Esophagus squamous epithelium (tissue), 5 donors: ENCODE measurements around the gene LRRFIP2. TPM values are rescaled to one million over a fixed set of nuclear protein-coding genes. Genes with fewer than 3 reads are reported as not detected.
A peak's percentile ranks its signal among the peaks of the same experiment; 100 is the strongest.

Experiments used
- DNase-seq: peaks from one replicate; lab custom pipeline; 2025; lab: John Stamatoyannopoulos, UW
- H3K27ac ChIP-seq, 4 donors: fragments of 200-600 bp; sonication (generic); one replicate each; pipeline ENCODE4 v1.5.1; 2016 to 2019; ENCODE audit warnings: mild to moderate bottlenecking in 1 of 4
- H3K27me3 ChIP-seq, 4 donors: fragments of 200-600 bp; sonication (generic); 1 replicate in 3 of 4; 2 replicates in 1 of 4; pipeline versions ENCODE4 v1.5.1 to v1.6.0; 2017 to 2021; ENCODE audit warnings: antibody characterized with exemption in 1 of 4
- H3K36me3 ChIP-seq, 3 donors: fragments of 200-600 bp; sonication (generic); one replicate each; pipeline ENCODE4 v1.5.1; 2016 to 2019
- H3K4me1 ChIP-seq, 3 donors: fragments of 200-600 bp; sonication (generic); one replicate each; pipeline ENCODE4 v1.5.1; 2017 to 2019
- H3K4me3 ChIP-seq, 4 donors: fragments of 200-600 bp; sonication (generic); 1 replicate in 3 of 4; 2 replicates in 1 of 4; pipeline ENCODE4 v1.5.1; 2016 to 2019; ENCODE audit warnings: mild to moderate bottlenecking in 2 of 4, moderate library complexity in 1 of 4
- H3K9me3 ChIP-seq, 3 donors: fragments of 200-600 bp; sonication (generic); one replicate each; pipeline ENCODE4 v1.5.1; 2016 to 2019
- CTCF ChIP-seq, 6 experiments: fragments of 450-650 bp in 4 of 6; fragments of 200-600 bp in 2 of 6; sonication (generic) in 2 of 6; IDR thresholded peaks; one replicate each; pipeline ENCODE4 v1.5.1; 2016 to 2019; ENCODE audit warnings: antibody characterized with exemption in 6 of 6, mild to moderate bottlenecking in 4 of 6, moderate library complexity in 4 of 6
- POLR2A ChIP-seq, 4 donors: fragments of 450-650 bp; IDR thresholded peaks; one replicate each; pipeline ENCODE4 v1.6.1; 2017; ENCODE audit warnings: antibody characterized with exemption in 4 of 4, mild to moderate bottlenecking in 4 of 4, moderate library complexity in 3 of 4
- WGBS, 2 donors: methylation state at CpG; one replicate each; pipeline ENCODE4 v1.1.5; 2018; 5-methylcytosine and 5-hydroxymethylcytosine counted together
- intact Hi-C: fragments of 100-400 bp; cut with DNase I; formaldehyde crosslinking; loops from one replicate; pipeline ENCODE4 v1.15.0; 2022
- total RNA-seq, 4 donors: library from RNA; depleted of rRNA; stranded (reverse); fragments of >200 nt; gene quantifications; one replicate each; pipeline ENCODE4 v1.1.0, GENCODE V29; 2016
- donor health status: DM: yes; HTN: yes; CAD: no.

The LRRFIP2 gene
- total RNA-seq, 4 donors from 2014 or later: 50.0 to 99.7 (median 87.8) TPM

- H3K27me3 ChIP-seq: no peaks in the 10 kb centered on the region
- TF ChIP-seq POLR2A (IDR thresholded peaks at IDR 0.05): no peak
- TF ChIP-seq CTCF (IDR thresholded peaks at IDR 0.05): no peak
- WGBS, 2 donors: 14 to 60% methylated on average over 1 of the region's 1 CpG
- no peak for DNase-seq
- H3K36me3 ChIP-seq: peaks cover 0 to 55% (median 14%) of the 10 kb centered on the region in 3 donors
- H3K4me3 ChIP-seq: no peak overlapping the region
- intact Hi-C loops: no loop called here
- H3K27ac ChIP-seq: no peak overlapping the region
- H3K9me3 ChIP-seq: no peaks in the 10 kb centered on the region
- H3K4me1 ChIP-seq: peaks cover 0 to 19% (median 7%) of the 10 kb centered on the region in 3 donors
These were observed 132.7 kb downstream of the LRRFIP2 start for GRCh38 chr3:37041546-37042195.

- Histone ChIP-seq H3K9me3 (peaks cover 0 to 9% (median 0%) of the 10 kb centered on the region in 3 donors), H3K36me3 (peaks cover 0 to 63% (median 13%) of the 10 kb centered on the region in 3 donors), H3K27me3 (no peaks in the 10 kb centered on the region), H3K27ac (no peak overlapping the region), H3K4me3 (no peak overlapping the region), H3K4me1 (peaks cover 0 to 19% (median 7%) of the 10 kb centered on the region in 3 donors)
- no peak for DNase-seq
- TF ChIP-seq POLR2A (IDR thresholded peaks at IDR 0.05) (no peak), CTCF (IDR thresholded peaks at IDR 0.05) (no peak)
- intact Hi-C loops: no loop called here
- 46 to 91% methylated on average over 1 of the region's 1 CpG for WGBS, 2 donors
These were observed 134.2 kb downstream of the LRRFIP2 start for GRCh38 chr3:37040231-37040630.

GRCh38 chr3:37039161-37039846 is 135.1 kb downstream of the LRRFIP2 start:
- intact Hi-C loops: no loop called here
- peaks cover 0 to 19% (median 7%) of the 10 kb centered on the region in 3 donors for H3K4me1 ChIP-seq
- no peak for DNase-seq
- H3K36me3 ChIP-seq: peaks cover 0 to 68% (median 13%) of the 10 kb centered on the region in 3 donors
- no peak overlapping the region for H3K4me3 ChIP-seq
- WGBS, 2 donors: 88 to 100% methylated on average over 1 of the region's 1 CpG
- TF ChIP-seq POLR2A (IDR thresholded peaks at IDR 0.05) (no peak), CTCF (IDR thresholded peaks at IDR 0.05) (no peak)
- H3K9me3 ChIP-seq: peaks cover 0 to 9% (median 0%) of the 10 kb centered on the region in 3 donors
- H3K27me3 ChIP-seq: no peaks in the 10 kb centered on the region
- no peak overlapping the region for H3K27ac ChIP-seq

- WGBS, 2 donors: 88 to 96% methylated on average over 3 of the region's 3 CpGs
- Histone ChIP-seq H3K9me3 (peaks cover 0 to 9% (median 0%) of the 10 kb centered on the region in 3 donors), H3K36me3 (peaks cover 0 to 82% (median 13%) of the 10 kb centered on the region in 3 donors), H3K27me3 (no peaks in the 10 kb centered on the region), H3K27ac (no peak overlapping the region), H3K4me1 (peaks cover 0 to 16% (median 7%) of the 10 kb centered on the region in 3 donors), H3K4me3 (no peak overlapping the region)
- TF ChIP-seq POLR2A (IDR thresholded peaks at IDR 0.05) (no peak), CTCF (IDR thresholded peaks at IDR 0.05) (no peak)
- intact Hi-C loops: no loop called here
- DNase-seq: no peak
These were observed 137.0 kb downstream of the LRRFIP2 start for GRCh38 chr3:37037352-37037751.

- no peak for TF ChIP-seq POLR2A (IDR thresholded peaks at IDR 0.05)
- no peak for TF ChIP-seq CTCF (IDR thresholded peaks at IDR 0.05)
- intact Hi-C loops: no loop called here
- no peak for DNase-seq
- 60 to 86% methylated on average over 9 to 10 of the region's 10 CpGs for WGBS, 2 donors
- Histone ChIP-seq H3K9me3 (peaks cover 0 to 9% (median 0%) of the 10 kb centered on the region in 3 donors), H3K27ac (peak overlapping the region in 3 of 4 donors; percentile 61 to 76 (median 63)), H3K4me1 (peaks cover 0 to 21% (median 9%) of the 10 kb centered on the region in 3 donors), H3K4me3 (no peak overlapping the region), H3K36me3 (peaks cover 0 to 96% (median 0%) of the 10 kb centered on the region in 3 donors), H3K27me3 (no peaks in the 10 kb centered on the region)
These were observed 141.4 kb downstream of the LRRFIP2 start for GRCh38 chr3:37032961-37033360.
